Hepatocyte (in vitro differentiated cells): Measurements from ENCODE around the gene OR51B4. TPM values are rescaled to one million over a fixed set of nuclear protein-coding genes. Genes with fewer than 3 reads are reported as not detected.
"Not testable (repeated sequence)": the region's sequence is repeated elsewhere in the genome, so short reads cannot be mapped to it uniquely, and the experiment has no call there.

Source experiments
- DNase-seq: peaks from one replicate; pipeline ENCODE4 v3.0.0-alpha.2; 2016; ENCODE audit warnings: low spot score
- H2AFZ ChIP-seq: fragments of 200-600 bp; sonication (generic); 2 replicates; pipeline ENCODE4 v1.6.0; 2016; ENCODE audit warnings: antibody characterized with exemption, mild to moderate bottlenecking
- H3K27ac ChIP-seq: fragments of 200-600 bp; sonication (generic); 2 replicates; pipeline ENCODE4 v1.5.1; 2016; ENCODE audit warnings: mild to moderate bottlenecking
- H3K27me3 ChIP-seq: fragments of 200-600 bp; sonication (generic); 2 replicates; pipeline ENCODE4 v1.6.1; 2016
- H3K36me3 ChIP-seq: fragments of 200-600 bp; sonication (generic); replicated peaks from 2 replicates; pipeline ENCODE4 v1.5.1; 2016; ENCODE audit warnings: low read depth; ENCODE audit not compliant: insufficient read depth
- H3K4me1 ChIP-seq: fragments of 200-600 bp; sonication (generic); 2 replicates; pipeline ENCODE4 v1.5.1; 2016; ENCODE audit warnings: mild to moderate bottlenecking, moderate library complexity; ENCODE audit not compliant: insufficient read depth
- H3K4me2 ChIP-seq: fragments of 200-600 bp; sonication (generic); 2 replicates; pipeline ENCODE4 v1.6.0; 2016
- H3K4me3 ChIP-seq: fragments of 200-600 bp; sonication (generic); 2 replicates; pipeline ENCODE4 v1.5.1; 2016; ENCODE audit warnings: mild to moderate bottlenecking
- H3K79me2 ChIP-seq: fragments of 200-600 bp; sonication (generic); 2 replicates; pipeline ENCODE4 v1.6.0; 2017; ENCODE audit warnings: mild to moderate bottlenecking
- H3K9me2 ChIP-seq: fragments of 200-600 bp; sonication (generic); replicated peaks from 2 replicates; pipeline ENCODE4 v1.6.0; 2017; ENCODE audit warnings: mild to moderate bottlenecking; ENCODE audit not compliant: insufficient read depth
- H3K9me3 ChIP-seq: fragments of 200-600 bp; sonication (generic); 2 replicates; pipeline ENCODE4 v1.5.1; 2016; ENCODE audit warnings: low read depth, mild to moderate bottlenecking
- H4K20me1 ChIP-seq: fragments of 200-600 bp; sonication (generic); 2 replicates; pipeline ENCODE4 v1.6.0; 2016; ENCODE audit warnings: mild to moderate bottlenecking; ENCODE audit not compliant: insufficient read depth, poor library complexity, severe bottlenecking
- EZH2 ChIP-seq: fragments of 200-600 bp; sonication (generic); IDR thresholded peaks from 2 replicates; pipeline ENCODE4 v1.6.1; 2016; ENCODE audit warnings: antibody characterized with exemption, mild to moderate bottlenecking, borderline replicate concordance
- EZH2phosphoT487 ChIP-seq: fragments of 200-600 bp; sonication (generic); IDR thresholded peaks from one replicate; pipeline ENCODE4 v1.6.1; 2018; ENCODE audit warnings: antibody characterized with exemption, mild to moderate bottlenecking, low read depth, moderate library complexity; ENCODE audit not compliant: unreplicated experiment, severe bottlenecking
- WGBS: methylation state at CpG from one replicate; pipeline ENCODE4 v1.1.6; 2016; ENCODE audit warnings: low lambda C conversion rate; ENCODE audit errors: missing lambda C conversion rate; 5-methylcytosine and 5-hydroxymethylcytosine counted together
- polyA plus RNA-seq: library from polyadenylated mRNA; unstranded; fragments of >200 nt; fragmentation: Nextera tagmentation; extraction: Ambion mirVana; gene quantifications from 2 replicates; pipeline ENCODE4 v1.2.1, GENCODE V29; 2016
- total RNA-seq: library from RNA; depleted of rRNA; stranded (reverse); fragments of >200 nt; gene quantifications from 2 replicates; pipeline ENCODE4 v1.2.3, GENCODE V29; 2014
- TF ChIP-seq, protein P1 (sequence below): fragments of 200-600 bp; sonication (generic); IDR thresholded peaks from 2 replicates; pipeline ENCODE4 v1.5.1; 2016; ENCODE audit warnings: antibody characterized with exemption, mild to moderate bottlenecking; ENCODE audit not compliant: poor library complexity

Gene OR51B4
- total and polyA plus RNA-seq, 2 experiments from 2014 or later: not detected

DNA sequence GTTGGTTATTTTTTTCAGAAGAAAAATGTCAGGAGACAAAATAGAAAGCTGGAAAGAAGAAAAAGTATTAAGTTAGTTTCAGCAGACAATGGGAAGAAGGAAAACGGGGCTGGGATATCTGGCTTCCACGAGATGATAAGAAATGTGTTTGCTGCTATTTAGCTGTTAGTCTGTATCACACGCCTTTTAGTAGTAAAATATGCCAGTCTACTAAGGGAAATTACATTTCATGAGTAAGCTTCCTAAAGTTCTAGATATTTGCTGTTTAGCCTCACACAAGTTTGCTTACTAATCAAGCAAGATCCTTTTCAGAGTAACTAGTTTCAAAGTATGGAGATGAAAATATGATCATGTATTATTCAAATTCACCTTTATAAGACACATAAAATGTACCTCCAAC lies 1.5 kb downstream of the OR51B4 start:
- H3K9me3 ChIP-seq: no peaks in the 10 kb centered on the region
- no peak overlapping the region for H2AFZ ChIP-seq
- no peak overlapping the region for H3K4me3 ChIP-seq
- H3K4me2 ChIP-seq: no peak overlapping the region
- peaks cover 3% of the 10 kb centered on the region for H3K36me3 ChIP-seq
- no peaks in the 10 kb centered on the region for H4K20me1 ChIP-seq
- no peaks in the 10 kb centered on the region for H3K9me2 ChIP-seq
- H3K79me2 ChIP-seq: no peaks in the 10 kb centered on the region
- H3K27me3 ChIP-seq: peaks cover 9% of the 10 kb centered on the region
- no peak for TF ChIP-seq EZH2
- TF ChIP-seq, protein P1, sequence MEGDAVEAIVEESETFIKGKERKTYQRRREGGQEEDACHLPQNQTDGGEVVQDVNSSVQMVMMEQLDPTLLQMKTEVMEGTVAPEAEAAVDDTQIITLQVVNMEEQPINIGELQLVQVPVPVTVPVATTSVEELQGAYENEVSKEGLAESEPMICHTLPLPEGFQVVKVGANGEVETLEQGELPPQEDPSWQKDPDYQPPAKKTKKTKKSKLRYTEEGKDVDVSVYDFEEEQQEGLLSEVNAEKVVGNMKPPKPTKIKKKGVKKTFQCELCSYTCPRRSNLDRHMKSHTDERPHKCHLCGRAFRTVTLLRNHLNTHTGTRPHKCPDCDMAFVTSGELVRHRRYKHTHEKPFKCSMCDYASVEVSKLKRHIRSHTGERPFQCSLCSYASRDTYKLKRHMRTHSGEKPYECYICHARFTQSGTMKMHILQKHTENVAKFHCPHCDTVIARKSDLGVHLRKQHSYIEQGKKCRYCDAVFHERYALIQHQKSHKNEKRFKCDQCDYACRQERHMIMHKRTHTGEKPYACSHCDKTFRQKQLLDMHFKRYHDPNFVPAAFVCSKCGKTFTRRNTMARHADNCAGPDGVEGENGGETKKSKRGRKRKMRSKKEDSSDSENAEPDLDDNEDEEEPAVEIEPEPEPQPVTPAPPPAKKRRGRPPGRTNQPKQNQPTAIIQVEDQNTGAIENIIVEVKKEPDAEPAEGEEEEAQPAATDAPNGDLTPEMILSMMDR: no peak
- no peak for TF ChIP-seq EZH2phosphoT487
- H3K27ac ChIP-seq: no peak overlapping the region
- DNase-seq: no peak
- no peaks in the 10 kb centered on the region for H3K4me1 ChIP-seq
- 56% methylated on average over 3 of the region's 3 CpGs for WGBS

DNA sequence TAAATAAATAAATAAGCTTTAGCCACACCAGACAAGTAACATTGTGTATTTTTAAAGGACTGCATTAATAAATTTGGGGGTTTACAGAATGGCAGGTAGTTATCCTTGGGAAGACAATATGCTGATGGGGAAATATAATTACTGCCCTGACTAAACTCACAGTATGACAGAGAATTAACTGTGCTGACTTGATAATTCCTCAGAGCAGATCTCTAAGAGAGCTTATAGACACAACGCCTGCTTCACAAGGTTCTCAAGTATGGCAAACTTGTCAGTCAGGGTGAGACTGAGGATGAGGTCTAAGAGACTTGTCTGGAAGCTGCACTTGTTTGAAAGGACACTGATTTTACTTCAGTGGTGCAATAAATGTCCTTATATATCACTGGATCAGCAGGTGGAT lies 3.3 kb downstream of the OR51B4 start:
- H3K4me1 ChIP-seq: no peaks in the 10 kb centered on the region
- H3K9me2 ChIP-seq: no peaks in the 10 kb centered on the region
- no peak overlapping the region for H3K27ac ChIP-seq
- H3K9me3 ChIP-seq: no peaks in the 10 kb centered on the region
- no peak for DNase-seq
- H3K4me3 ChIP-seq: no peak overlapping the region
- H4K20me1 ChIP-seq: no peaks in the 10 kb centered on the region
- H2AFZ ChIP-seq: no peak overlapping the region
- no peak overlapping the region for H3K4me2 ChIP-seq
- no peaks in the 10 kb centered on the region for H3K79me2 ChIP-seq
- H3K27me3 ChIP-seq: peaks cover 9% of the 10 kb centered on the region
- TF ChIP-seq EZH2phosphoT487: no peak
- no peak for TF ChIP-seq EZH2
- TF ChIP-seq, protein P1: no peak
- peaks cover 3% of the 10 kb centered on the region for H3K36me3 ChIP-seq
- WGBS: 36% methylated on average over 1 of the region's 1 CpG

DNA sequence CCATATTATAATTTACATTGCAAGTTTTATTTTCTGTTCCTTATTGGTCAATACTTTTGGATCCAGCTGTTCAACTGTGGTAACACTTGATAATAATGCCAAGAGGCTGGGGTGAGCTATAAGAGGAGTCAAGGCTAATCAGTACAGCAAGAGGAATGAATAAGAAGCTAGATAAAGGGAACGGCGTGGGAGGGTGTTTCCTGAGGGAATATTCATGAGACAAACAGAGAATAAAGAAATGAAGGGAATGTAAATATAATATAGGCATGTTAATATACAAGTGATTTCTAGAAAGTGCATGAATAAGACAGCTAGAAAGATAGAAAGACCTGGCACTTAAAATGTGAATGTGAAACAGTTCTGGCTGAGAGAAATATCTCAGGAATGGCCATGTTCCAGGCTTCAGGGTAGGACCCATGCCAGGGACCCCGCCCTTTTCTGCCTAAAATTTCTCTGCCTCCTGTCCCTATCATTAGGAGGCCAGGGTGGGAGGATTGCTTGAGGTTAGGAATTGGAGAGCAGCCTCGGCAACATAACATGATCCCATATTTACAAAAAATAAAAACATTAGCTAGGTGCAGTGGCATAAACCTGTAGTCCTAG lies 3.9 kb downstream of the OR51B4 start:
- Histone ChIP-seq H4K20me1 (no peaks in the 10 kb centered on the region), H3K36me3 (peaks cover 3% of the 10 kb centered on the region), H2AFZ (no peak overlapping the region), H3K79me2 (no peaks in the 10 kb centered on the region), H3K4me2 (no peak overlapping the region), H3K27me3 (peaks cover 9% of the 10 kb centered on the region), H3K4me3 (no peak overlapping the region), H3K9me2 (no peaks in the 10 kb centered on the region), H3K9me3 (no peaks in the 10 kb centered on the region), H3K4me1 (no peaks in the 10 kb centered on the region), H3K27ac (no peak overlapping the region)
- DNase-seq: no peak
- no peak for TF ChIP-seq EZH2phosphoT487
- TF ChIP-seq EZH2: no peak
- TF ChIP-seq, protein P1: no peak
- 72% methylated on average over 4 of the region's 4 CpGs for WGBS

DNA sequence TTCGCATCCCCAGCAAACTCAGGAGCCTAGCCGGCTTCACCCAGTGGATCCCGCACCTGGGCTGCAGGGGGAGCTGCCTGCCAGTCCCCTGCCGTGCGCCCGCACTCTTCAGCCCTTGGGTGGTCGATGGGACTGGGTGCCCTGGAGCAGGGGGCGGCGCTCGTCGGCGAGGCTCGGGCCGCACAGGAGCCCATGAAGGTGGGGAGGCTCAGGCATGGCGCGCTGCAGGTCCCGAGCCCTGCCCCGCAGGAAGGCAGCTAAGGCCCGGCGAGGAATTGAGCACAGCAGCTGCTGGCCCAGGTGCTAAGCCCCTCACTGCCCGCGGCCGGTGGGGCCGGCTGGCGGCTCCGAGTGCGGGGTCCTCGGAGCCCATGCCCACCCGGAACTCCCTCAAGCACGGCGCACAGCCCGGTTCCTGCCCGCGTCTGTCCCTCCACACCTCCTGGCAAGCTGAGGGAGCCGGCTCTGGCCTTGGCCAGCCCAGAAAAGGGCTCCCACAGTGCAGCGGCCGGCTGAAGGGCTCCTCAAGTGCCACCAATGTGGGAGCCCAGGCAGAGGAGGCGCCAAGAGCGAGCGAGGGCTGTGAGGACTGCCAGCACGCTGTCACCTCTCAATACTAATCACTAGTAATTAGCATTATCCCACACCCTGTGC lies 7.3 kb downstream of the OR51B4 start:
- H2AFZ ChIP-seq, H3K9me3 ChIP-seq, DNase-seq, H4K20me1 ChIP-seq, H3K4me2 ChIP-seq, H3K79me2 ChIP-seq, H3K9me2 ChIP-seq, H3K4me1 ChIP-seq, H3K27ac ChIP-seq, H3K27me3 ChIP-seq, H3K36me3 ChIP-seq, H3K4me3 ChIP-seq: not testable (repeated sequence)
- WGBS: 96% methylated on average over 40 of the region's 41 CpGs
